Measurements from ENCODE around the gene NEDD9. TPM values are rescaled to one million over a fixed set of nuclear protein-coding genes. Genes with fewer than 3 reads are reported as not detected.

The NEDD9 gene
- total and polyA plus RNA-seq, 2 of the 13 experiments (the other 11 are each of a cell fraction or from before 2014, with no cell fraction given) = 27.1 to 389 TPM

GRCh38 chr6:11226005-11226404, 6.5 kb downstream of the NEDD9 start:
- no peak for FAIRE-seq
- peak overlapping the region; percentile 80 to 94 (median 87); a peak in 5 of 6 replicates for H3K4me3 ChIP-seq (replicated peaks in 1 of 3; ENCODE audit: insufficient read depth in 1 of 3, low read depth in 2 of 3, low read length in 3 of 3)
- 43% methylated on average over 3 of the region's 3 CpGs for WGBS (ENCODE audit: low lambda C conversion rate)
- H3K9ac ChIP-seq (ENCODE audit: insufficient read depth, low read depth, low read length) = peak overlapping the region; percentile 60
- in situ Hi-C loops (cut with HindIII; ENCODE audit: extremely low pct_ligation_motif_present, low pct_unique_long_range_greater_than_20kb) = no loop called here
- CTCF ChIA-PET (ENCODE audit: low intra/inter-chr PET ratio, low total read pairs) = no interaction called here
- intact Hi-C loops (cut with micrococcal nuclease; ENCODE audit: unreplicated experiment) = loop anchor here (2.0 kb wide), 1 partner anchor 53 kb away; no protein-coding TSS in a partner anchor
- no peaks in the 10 kb centered on the region; a peak in 2 of 5 replicates for H3K27me3 ChIP-seq (ENCODE audit: control insufficient read depth in 1 of 2, insufficient read depth in 2 of 2, low read length in 2 of 2)
- H3K4me2 ChIP-seq (ENCODE audit: low read depth, low read length) = peak overlapping the region; percentile 90
- BruUV-seq (replicated peaks) = no TSS peak
- H2AFZ ChIP-seq (ENCODE audit: low read length) = no peak overlapping the region
- H3K4me1 ChIP-seq (ENCODE audit: insufficient read depth, low read length) = peaks cover 75% of the 10 kb centered on the region
- peak; percentile 75 for DNase-seq (ENCODE audit: low spot score)
- peaks cover 97% of the 10 kb centered on the region for H4K20me1 ChIP-seq (ENCODE audit: insufficient read depth, low read length)
- H3K36me3 ChIP-seq (replicated peaks in 1 of 2; ENCODE audit: control insufficient read depth in 1 of 2, insufficient read depth in 2 of 2, low read length in 2 of 2) = peaks cover 18 to 70% of the 10 kb centered on the region in 2 experiments
- peaks cover 98% of the 10 kb centered on the region for H3K79me2 ChIP-seq (ENCODE audit: insufficient read depth, low read length)
- POLR2A ChIA-PET = interaction anchor here (1.1 to 1.5 kb wide), 2 partner anchors 19 to 23 kb away, joined by 4 to 7 read pairs; no protein-coding TSS in a partner anchor
- ATAC-seq = peak; percentile 69
- no peaks in the 10 kb centered on the region for H3K9me3 ChIP-seq (ENCODE audit: low read length)
- peak overlapping the region; percentile 46 for H3K27ac ChIP-seq (ENCODE audit: extremely low read length, insufficient read depth, low read length)
- no peak for TF ChIP-seq HOXA9 (CRISPR knock-in tag; IDR thresholded peaks at IDR 0.05; ENCODE audit: borderline replicate concordance)
- peak; percentile 45; the same call in 1 of the 2 replicates for TF ChIP-seq FOSL2 (CRISPR knock-in tag; IDR thresholded peaks at IDR 0.05)
- TF ChIP-seq SSRP1 (CRISPR knock-in tag; IDR thresholded peaks at IDR 0.05) = peak; percentile 60; the same call in 1 of the 2 replicates
- 0 out of 2 replicates have a peak, but pooled peaks have one; percentile 13 for TF ChIP-seq SOX13 (IDR thresholded peaks at IDR 0.05)
- peak in 1 of 2 experiments; percentile 69; a peak in 2 of 4 replicates for TF ChIP-seq SOX13 (CRISPR knock-in tag; conservative IDR thresholded peaks at IDR 0.05 in 1 of 2, IDR thresholded peaks at IDR 0.05 in 1 of 2)
- TF ChIP-seq ARID4A (CRISPR knock-in tag; IDR thresholded peaks at IDR 0.05; ENCODE audit: borderline replicate concordance) = 0 out of 2 replicates have a peak, but pooled peaks have one; percentile 40
- peak; percentile 42; the same call in 1 of the 2 replicates for TF ChIP-seq RCOR2 (CRISPR knock-in tag; IDR thresholded peaks at IDR 0.05)
- TF ChIP-seq ZKSCAN1 (IDR thresholded peaks at IDR 0.05; ENCODE audit: low read length) = 0 out of 2 replicates have a peak, but pooled peaks have one; percentile 34
- TF ChIP-seq KDM3A (CRISPR knock-in tag; IDR thresholded peaks at IDR 0.05; ENCODE audit: low read depth) = no peak
- TF ChIP-seq SRF (IDR thresholded peaks at IDR 0.05; ENCODE audit: low read depth, low read length) = no peak
- 0 out of 2 replicates have a peak, but pooled peaks have one; percentile 33 for TF ChIP-seq KLF6 (CRISPR knock-in tag; IDR thresholded peaks at IDR 0.05)
- peak; percentile 89 for TF ChIP-seq FOXP4 (CRISPR knock-in tag; IDR thresholded peaks at IDR 0.05)
- TF ChIP-seq REST (IDR thresholded peaks at IDR 0.05; ENCODE audit: borderline replicate concordance in 1 of 2, low read depth in 1 of 2, low read length in 2 of 2) = peak in 1 of 2 experiments; percentile 51; a peak in 1 of 4 replicates
- no peak for TF ChIP-seq ZNF136 (CRISPR knock-in tag; IDR thresholded peaks at IDR 0.05; ENCODE audit: low read depth)

All from HepG2 (cell line).